ENCODE measurements around the gene KRTAP5-7.

DNA sequence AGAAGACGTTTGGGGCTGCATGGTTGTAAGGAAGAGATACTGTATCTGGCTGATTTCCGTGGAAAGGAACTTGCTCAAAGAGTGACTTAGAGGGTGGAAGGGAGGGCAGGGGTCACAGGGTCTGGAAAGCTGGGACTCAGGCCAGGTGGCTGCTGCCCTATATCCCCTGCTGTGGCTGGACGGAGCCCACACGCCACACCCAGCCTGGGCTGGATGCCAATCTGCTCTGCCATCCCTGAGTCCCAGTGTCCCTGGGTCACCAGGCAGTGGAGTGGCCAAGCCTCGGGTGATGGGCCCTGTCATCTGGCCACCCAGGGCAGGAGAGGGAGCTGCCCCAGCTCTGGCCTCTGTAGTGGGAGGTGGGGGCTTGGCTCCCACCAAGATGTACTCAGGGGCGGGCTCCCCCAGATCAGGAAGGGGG is 26.5 kb upstream of the KRTAP5-7 start:
- TF ChIP-seq, protein P1, sequence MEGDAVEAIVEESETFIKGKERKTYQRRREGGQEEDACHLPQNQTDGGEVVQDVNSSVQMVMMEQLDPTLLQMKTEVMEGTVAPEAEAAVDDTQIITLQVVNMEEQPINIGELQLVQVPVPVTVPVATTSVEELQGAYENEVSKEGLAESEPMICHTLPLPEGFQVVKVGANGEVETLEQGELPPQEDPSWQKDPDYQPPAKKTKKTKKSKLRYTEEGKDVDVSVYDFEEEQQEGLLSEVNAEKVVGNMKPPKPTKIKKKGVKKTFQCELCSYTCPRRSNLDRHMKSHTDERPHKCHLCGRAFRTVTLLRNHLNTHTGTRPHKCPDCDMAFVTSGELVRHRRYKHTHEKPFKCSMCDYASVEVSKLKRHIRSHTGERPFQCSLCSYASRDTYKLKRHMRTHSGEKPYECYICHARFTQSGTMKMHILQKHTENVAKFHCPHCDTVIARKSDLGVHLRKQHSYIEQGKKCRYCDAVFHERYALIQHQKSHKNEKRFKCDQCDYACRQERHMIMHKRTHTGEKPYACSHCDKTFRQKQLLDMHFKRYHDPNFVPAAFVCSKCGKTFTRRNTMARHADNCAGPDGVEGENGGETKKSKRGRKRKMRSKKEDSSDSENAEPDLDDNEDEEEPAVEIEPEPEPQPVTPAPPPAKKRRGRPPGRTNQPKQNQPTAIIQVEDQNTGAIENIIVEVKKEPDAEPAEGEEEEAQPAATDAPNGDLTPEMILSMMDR (conservative IDR thresholded peaks at IDR 0.05; ENCODE audit: low read length), result no peak
- TF ChIP-seq EZH2phosphoT487 (IDR thresholded peaks at IDR 0.05; ENCODE audit: borderline replicate concordance), result no peak
